GM12892 (cell line): ENCODE results near the gene AGA.

Experiments used
- POLR2A ChIP-seq: IDR thresholded peaks from 2 replicates; pipeline ENCODE4 v1.6.1; 2011; ENCODE audit warnings: low read depth, low read length, control low read depth
- POLR2AphosphoS5 ChIP-seq: IDR thresholded peaks from 2 replicates; pipeline ENCODE4 v1.6.1; 2011; ENCODE audit warnings: low read depth, low read length, control low read depth
- TAF1 ChIP-seq: IDR thresholded peaks from 2 replicates; pipeline ENCODE4 v1.6.1; 2011; ENCODE audit warnings: low read depth, mild to moderate bottlenecking, control low read depth, low read length, borderline replicate concordance

GRCh38 chr4:177441803-177442622 is at the start of gene AGA:
- TF ChIP-seq POLR2AphosphoS5, result peak; percentile 97
- peak; percentile 98 for TF ChIP-seq POLR2A
- peak; percentile 79 for TF ChIP-seq TAF1
